Limb (tissue), 2 donors: Measurements from ENCODE around the gene GRIP1.

Source experiments
- DNase-seq, 2 donors: peaks; one replicate each; pipeline ENCODE4 v3.0.0-alpha.2; 2016; ENCODE audit errors: extremely low spot score in 2 of 2

The GRIP1 gene

GRCh38 chr12:66692986-66693385 lies 14.1 kb upstream of the GRIP1 start:
- DNase-seq, result no peak

DNA sequence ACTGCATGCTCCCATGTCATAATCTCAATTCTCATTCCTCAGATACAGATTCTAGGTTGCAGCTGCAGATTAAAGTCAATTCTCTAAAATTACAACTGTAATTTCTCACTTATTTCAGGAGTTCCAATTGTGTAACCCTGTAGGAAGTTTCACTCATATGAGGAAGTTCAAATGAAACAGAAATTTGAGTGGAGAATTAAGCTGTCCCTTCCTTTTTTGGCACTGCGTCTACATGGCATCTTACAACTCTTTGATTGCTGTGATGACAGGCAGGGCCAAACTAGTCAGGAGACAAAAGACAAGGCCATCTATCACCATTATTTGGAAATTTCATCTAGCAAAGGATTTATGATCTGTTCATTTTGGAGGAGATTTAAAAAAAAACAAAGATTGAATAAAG lies 13.3 kb upstream of the GRIP1 start:
- no peak for DNase-seq

DNA sequence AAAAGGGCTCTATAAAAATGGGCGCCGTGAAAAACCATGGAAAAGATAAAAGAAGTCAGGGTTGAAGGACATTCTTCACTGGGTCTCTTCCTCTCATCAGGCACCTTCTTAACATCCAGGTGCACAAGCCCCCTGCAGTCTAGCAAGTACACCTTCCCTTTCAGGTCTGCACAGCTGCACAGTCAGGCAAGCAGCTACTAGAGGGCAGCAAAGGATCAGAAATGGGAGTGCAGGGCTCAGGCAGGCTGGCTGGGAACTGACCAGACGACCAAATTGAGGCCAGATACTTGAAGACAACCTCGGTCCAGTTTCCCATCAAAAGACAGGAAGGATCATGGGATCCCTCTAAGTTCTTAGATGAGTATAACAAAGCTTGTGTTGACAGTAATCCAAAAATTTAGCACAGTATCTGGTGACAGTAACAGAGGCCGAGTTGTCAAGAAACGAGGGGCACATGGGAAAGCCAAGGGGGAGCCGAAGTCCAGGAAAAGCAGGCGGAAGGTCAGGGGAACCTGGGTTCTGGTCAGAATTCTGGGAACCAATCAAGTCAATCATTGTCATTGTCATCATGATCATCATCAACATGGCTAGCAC lies 10.1 kb upstream of the GRIP1 start:
- peak; percentile 52 to 59 for DNase-seq

DNA sequence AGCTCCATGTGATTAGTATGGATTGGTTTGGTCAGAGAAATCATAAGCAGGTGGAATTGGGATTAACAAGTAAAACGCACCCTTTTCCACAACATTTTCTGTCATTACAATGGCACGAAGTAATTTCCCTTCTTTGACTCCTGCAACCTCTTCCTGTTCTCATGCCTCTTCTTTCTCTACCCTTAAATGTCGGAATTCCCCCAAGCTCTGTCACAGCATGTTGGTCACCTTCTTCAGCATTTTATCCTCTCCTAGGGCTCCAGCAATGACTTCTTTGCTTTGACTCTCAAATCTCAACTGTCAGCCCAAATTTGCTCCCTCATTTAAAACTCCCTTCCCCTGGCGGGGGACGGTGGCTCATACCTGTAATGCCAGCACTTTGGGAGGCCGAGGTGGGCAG lies 5.3 kb upstream of the GRIP1 start:
- no peak for DNase-seq

DNA sequence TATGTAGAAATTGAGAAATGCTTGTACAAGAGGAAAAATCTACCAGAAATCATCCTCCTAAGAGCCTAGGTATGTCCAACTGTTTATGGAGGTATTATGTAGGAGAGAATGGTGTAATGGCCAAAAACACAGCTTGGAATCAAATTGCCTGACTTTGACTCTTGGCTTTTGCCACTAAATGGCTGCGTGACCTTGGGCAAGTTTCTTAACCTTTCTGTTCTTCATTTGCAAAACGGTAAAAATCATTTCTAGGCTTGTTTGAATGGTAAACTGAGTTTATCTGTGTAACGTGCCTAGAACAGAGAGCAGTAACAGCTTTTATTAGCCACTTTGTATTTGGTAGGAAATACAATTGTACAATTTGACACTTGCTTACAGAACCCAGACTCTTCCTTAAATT lies 4.9 kb upstream of the GRIP1 start:
- no peak for DNase-seq

- no peak for DNase-seq
These were observed 4.2 kb upstream of the GRIP1 start for GRCh38 chr12:66683073-66683472.

DNA sequence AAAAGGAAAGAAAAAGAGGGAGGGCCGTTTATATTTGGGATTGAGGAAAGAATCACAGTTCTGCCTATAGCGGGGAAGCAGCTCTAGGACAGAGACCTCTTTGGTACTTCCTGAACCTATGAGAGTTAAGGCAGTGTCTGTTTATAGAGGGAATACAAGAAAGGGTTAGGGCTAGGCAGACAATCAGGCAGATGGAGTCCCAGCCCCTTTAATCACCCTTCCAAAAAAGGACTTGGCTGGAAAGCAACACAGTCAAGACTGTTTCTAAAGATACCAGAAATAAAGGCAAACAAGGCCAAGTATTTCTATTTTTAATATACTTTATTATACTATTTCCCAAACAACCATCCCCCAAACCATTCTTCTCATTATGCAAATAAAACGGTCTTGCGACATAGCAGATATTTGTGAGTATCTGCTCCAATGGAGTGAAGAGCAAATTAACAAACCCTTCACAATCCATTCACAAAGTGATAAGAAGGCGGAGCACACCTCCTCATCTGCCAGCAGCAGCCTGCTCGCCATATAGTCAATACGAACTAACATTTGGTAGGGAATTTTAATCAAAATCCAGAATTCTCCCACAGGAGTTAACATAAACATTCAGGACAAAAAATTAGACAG lies 697 bp upstream of the GRIP1 start:
- DNase-seq, result no peak

- DNase-seq, result no peak
These were observed 2.6 kb downstream of the GRIP1 start for GRCh38 chr12:66676241-66676640.

GRCh38 chr12:66674495-66675122 lies 4.3 kb downstream of the GRIP1 start:
- DNase-seq, result no peak

DNA sequence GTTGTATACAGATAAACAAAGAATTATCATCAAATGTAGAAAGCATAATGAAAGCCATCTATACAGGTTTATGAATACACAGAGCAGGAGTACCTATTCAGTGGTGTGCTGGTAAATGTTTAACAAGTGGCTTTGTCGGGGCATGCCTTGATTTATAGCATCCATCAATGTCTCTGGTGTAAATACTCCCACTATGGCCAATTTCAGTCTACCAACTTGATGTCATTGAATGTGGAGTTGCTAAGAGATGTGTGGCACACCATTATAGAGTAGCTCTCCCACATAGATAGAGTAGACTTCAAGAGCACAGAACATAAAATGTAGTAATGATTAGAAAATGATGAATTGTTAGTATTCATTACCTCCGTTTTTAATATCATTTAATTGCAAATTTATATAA lies 9.3 kb downstream of the GRIP1 start:
- no peak for DNase-seq

GRCh38 chr12:66668311-66668710 lies 10.6 kb downstream of the GRIP1 start:
- DNase-seq, result no peak

GRCh38 chr12:66667906-66668305 lies 11.0 kb downstream of the GRIP1 start:
- DNase-seq, result no peak

DNA sequence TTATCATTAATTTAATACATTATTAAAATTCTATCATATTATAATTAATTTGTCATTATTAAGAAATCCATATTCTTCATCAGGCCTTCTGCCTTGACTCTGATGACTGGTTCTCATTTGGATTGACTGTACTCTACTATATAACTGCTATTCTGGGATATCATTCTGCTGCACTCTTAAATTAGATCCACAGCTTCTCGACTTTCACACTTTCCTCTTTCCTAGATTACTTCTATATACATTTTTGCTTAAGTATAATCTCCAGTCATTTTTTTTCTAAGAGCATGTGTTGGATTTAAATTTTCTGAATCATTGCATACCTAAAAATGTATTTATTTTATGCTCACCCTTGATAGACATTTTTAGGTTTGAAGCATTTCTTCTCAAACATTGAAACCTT lies 12.4 kb downstream of the GRIP1 start:
- no peak for DNase-seq

- DNase-seq, result no peak
These were observed 13.4 kb downstream of the GRIP1 start for GRCh38 chr12:66665435-66665985.

DNA sequence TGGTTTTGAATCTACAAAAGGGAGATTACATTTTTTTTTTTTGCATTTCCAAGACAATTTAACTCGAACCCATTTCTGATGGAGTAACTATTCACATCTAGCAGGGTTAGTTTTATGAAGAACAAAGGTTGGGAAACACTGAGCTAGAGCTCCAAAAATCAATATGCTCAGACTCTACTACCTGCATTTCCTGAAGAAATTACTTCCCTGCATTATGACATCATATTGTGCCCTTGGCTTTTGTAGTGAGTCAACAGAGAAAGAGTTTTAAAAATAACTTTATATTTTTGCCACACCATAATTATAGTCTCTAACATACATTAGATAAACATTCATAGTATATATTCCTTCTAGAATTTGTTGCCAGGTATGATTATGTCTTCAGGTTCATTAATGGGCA lies 14.8 kb downstream of the GRIP1 start:
- DNase-seq, result no peak

DNA sequence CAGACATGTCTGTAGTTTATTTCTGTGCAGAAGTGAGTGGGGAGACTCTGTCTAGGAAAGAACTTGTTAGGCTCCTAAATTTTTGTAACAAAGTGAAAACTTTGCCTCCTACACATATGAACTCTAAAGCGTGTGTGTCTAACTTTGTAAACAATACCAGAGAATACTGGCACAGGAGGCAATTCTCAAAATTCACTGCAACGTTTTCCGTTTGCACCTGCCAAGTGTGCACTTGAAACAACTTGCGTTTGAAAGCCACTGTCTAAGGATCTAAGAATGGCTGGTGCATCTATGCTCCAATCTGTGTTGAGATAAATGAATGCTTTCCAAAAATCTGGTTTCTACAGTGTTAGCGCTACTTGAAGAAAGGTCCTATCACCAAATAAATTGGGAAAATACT lies 15.3 kb downstream of the GRIP1 start:
- DNase-seq, result no peak

- DNase-seq, result no peak
These were observed 16.1 kb downstream of the GRIP1 start for GRCh38 chr12:66662729-66663128.

DNA sequence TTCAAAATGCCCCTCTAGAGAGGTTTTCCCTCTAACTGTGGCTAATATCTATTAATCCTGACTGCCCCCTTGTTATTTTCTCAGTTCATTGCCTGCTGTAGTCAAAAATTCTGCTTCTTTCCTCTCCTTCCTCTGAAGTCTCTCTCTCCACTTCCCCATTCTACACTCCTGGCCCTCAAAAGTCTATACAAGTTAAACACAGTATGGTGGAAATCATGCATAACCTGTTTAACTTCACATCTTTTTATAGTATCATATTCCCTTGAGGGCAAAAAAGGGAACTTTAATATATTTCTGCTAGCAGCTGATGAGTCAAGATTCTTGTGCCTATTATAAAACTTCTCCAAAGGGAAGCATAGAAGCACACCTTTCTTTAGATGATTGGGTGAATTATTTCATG lies 16.7 kb downstream of the GRIP1 start:
- DNase-seq, result no peak

DNA sequence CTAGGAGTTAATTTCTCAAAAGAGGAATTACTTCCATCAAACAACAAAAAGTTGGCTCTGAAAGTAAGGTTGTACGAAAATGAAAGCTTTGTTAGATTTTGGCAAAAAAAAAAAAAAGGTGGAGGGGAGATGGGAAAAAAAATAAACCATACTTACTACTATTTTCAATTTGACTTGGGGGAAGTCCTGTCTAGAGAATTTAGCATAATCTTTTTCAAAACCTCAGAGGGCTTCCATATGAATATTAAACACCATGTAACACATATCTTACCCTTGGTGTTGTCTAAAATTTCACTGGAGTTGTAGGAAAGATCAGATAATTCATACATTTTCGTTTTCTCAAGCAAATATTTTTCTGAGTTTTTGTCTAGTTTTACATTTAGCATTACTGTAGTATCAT lies 17.5 kb downstream of the GRIP1 start:
- DNase-seq, result no peak

GRCh38 chr12:66653796-66654195 lies 25.1 kb downstream of the GRIP1 start:
- DNase-seq, result no peak

- no peak for DNase-seq
These were observed 30.7 kb downstream of the GRIP1 start for GRCh38 chr12:66648033-66648735.

DNA sequence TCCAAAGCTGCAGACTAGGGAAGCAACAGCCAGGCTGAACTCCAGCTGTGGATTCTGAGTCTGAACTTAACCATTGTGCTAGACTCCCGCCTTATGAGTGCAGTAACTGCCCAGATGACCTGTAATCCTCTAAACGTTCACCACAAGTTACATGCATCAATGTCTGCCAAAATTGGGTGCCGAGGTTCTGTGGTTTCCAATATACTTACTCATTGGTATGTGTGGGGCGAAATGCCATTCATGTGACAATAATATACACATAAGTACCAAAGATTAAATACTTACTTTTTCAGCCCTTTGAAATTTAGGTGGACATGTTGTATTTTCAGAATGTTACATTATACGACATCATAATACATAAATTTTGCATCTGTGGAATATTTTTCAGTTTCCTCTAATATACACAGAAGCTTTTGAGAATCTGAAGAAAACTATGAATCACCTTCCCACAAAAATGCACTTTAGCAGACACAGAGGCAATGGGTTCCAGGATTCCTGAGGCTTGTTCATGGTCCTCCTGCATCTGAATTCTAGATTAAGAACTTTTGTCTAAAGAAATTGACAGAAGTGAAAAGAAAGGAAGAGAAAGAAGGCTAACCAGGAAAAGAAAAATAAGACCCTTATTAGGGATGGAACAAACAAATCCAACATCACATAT lies 31.7 kb downstream of the GRIP1 start:
- no peak for DNase-seq
